Activated CD4-positive, CD25-positive, alpha-beta regulatory T cell (primary cell): Measurements from ENCODE around the gene CYP2J2.
"Not testable (repeated sequence)": the region's sequence is repeated elsewhere in the genome, so short reads cannot be mapped to it uniquely, and the experiment has no call there.

ENCODE experiments used
- DNase-seq, 4 experiments: peaks; one replicate each; lab custom pipeline; 2025; lab: John Stamatoyannopoulos, UW

Gene CYP2J2

GRCh38 chr1:59866462-59866861, 60.1 kb downstream of the CYP2J2 start:
- no peak for DNase-seq

- no peak for DNase-seq
These were observed 68.8 kb downstream of the CYP2J2 start for GRCh38 chr1:59857679-59858354.

GRCh38 chr1:59856725-59857338, 69.7 kb downstream of the CYP2J2 start:
- DNase-seq, result no peak

GRCh38 chr1:59855297-59855696, 71.3 kb downstream of the CYP2J2 start:
- not testable (repeated sequence) for DNase-seq

GRCh38 chr1:59852117-59852516, 74.5 kb downstream of the CYP2J2 start:
- no peak for DNase-seq

GRCh38 chr1:59846895-59847282, 79.7 kb downstream of the CYP2J2 start:
- no peak for DNase-seq

- no peak for DNase-seq
These were observed 80.2 kb downstream of the CYP2J2 start for GRCh38 chr1:59846209-59846894.

- DNase-seq, result no peak
These were observed 81.5 kb downstream of the CYP2J2 start for GRCh38 chr1:59845091-59845490.
